Activated CD4-positive, alpha-beta T cell treated with anti-CD3 and anti-CD28 coated beads, Interleukin-2, amount 50 U/mL, for 1 hour (primary cell): ENCODE results near the gene TMC7.

ENCODE experiments used
- DNase-seq: peaks from one replicate; pipeline ENCODE4 v3.0.0-alpha.2; 2020

Gene TMC7

GRCh38 chr16:19092653-19093410, 109.1 kb downstream of the TMC7 start:
- no peak for DNase-seq

- DNase-seq, result no peak
Observed at GRCh38 chr16:19093631-19094541, 110.2 kb downstream of the TMC7 start.

GRCh38 chr16:19094542-19095365, 111.0 kb downstream of the TMC7 start:
- DNase-seq, result no peak

- no peak for DNase-seq
Observed at GRCh38 chr16:19095654-19096053, 111.9 kb downstream of the TMC7 start.

- DNase-seq, result no peak
Observed at GRCh38 chr16:19098173-19098572, 114.4 kb downstream of the TMC7 start.

GRCh38 chr16:19102187-19102872, 118.6 kb downstream of the TMC7 start:
- no peak for DNase-seq

- no peak for DNase-seq
Observed at GRCh38 chr16:19104607-19105006, 120.9 kb downstream of the TMC7 start.

- no peak for DNase-seq
Observed at GRCh38 chr16:19105131-19105530, 121.4 kb downstream of the TMC7 start.

GRCh38 chr16:19105891-19106624, 122.3 kb downstream of the TMC7 start:
- no peak for DNase-seq

GRCh38 chr16:19106625-19107020, 122.9 kb downstream of the TMC7 start:
- no peak for DNase-seq

- DNase-seq, result no peak
Observed at GRCh38 chr16:19108409-19109287, 124.9 kb downstream of the TMC7 start.

- no peak for DNase-seq
Observed at GRCh38 chr16:19109288-19109664, 125.5 kb downstream of the TMC7 start.

GRCh38 chr16:19110537-19111360, 127.0 kb downstream of the TMC7 start:
- DNase-seq, result no peak

GRCh38 chr16:19112099-19112407, 128.3 kb downstream of the TMC7 start:
- no peak for DNase-seq
